Activated T-helper 9 cell treated with anti-CD3 and anti-CD28 coated beads, Interleukin-2, amount 50 U/mL, for 16 hours (primary cell): ENCODE results near the gene SEPTIN1.

ENCODE experiments used
- DNase-seq: peaks from one replicate; pipeline ENCODE4 v3.0.0-alpha.2; 2020; ENCODE audit warnings: low read depth

The SEPTIN1 gene, protein sequence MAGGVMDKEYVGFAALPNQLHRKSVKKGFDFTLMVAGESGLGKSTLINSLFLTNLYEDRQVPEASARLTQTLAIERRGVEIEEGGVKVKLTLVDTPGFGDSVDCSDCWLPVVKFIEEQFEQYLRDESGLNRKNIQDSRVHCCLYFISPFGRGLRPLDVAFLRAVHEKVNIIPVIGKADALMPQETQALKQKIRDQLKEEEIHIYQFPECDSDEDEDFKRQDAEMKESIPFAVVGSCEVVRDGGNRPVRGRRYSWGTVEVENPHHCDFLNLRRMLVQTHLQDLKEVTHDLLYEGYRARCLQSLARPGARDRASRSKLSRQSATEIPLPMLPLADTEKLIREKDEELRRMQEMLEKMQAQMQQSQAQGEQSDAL

DNA sequence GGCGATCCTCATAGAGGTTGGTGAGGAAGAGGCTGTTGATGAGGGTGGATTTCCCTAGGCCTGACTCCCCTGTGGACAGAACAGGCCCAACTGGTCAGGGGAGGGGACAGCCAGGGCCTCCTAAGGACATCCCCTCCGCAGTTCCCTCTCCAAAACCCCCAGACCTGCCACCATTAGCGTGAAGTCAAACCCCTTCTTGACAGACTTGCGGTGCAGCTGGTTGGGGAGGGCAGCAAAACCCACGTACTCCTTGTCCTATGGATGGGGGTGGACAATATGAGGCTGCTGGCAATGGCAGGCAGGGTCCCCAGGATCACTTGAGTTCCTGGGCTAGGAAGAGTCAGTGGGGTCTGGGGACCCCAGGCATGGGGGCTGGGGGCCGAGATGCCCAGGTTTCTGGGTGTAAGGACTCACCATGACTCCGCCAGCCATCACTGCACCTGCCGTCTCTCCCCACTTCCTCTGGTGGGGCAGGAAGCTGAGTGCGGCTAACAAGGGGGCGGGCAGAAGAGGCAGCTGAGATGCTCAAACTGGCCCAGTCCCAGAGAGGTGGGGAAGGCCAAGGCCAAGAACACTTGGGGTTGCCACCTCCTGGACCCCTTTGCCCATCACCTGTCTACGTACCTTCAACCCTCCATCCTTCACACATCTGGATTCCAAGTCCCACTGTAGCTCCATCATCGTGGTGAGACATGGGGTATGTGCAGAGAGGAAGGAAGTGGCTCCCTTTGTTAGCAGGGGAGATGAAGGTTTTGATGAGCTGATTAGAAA is at the start of gene SEPTIN1:
Gene SEPTIN1 (minus strand): TSS at position 451 of the 771 bp plus-strand sequence. CDS start 19 bp downstream, at position 432.
- DNase-seq: peak; percentile 61

DNA sequence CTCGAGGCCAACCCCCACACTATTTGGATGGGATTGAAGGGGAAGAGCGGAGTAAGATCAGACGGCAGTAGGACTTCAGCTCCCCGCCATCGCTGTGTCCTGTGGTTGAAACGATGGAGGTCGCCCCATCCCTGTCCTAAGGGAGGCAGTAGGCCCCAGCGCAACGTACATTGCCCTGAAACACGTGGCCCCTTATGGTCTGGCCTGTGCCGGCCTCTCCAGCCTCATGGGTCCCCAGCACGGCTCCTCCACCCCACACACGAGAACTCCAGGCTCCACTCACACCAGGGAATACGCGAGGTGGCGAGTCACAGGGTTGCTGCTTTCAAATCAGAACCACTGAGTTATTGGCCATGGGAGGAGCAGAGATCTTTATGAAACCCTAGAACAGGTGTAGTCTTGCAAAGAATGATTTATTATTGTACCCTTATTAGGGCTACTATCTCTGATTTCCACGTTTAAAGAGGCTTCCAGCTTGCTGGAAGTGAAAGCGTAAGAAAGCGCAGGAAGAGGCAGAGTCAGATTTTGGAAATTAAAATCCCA is 48.1 kb upstream of the SEPTIN1 start:
- DNase-seq: peak; percentile 5

GRCh38 chr16:30429678-30430427 is 47.5 kb upstream of the SEPTIN1 start, which contains the start of gene DCTPP1:
Gene DCTPP1, minus strand, starts transcription at chr16:30430030. Its CDS starts 50 bp downstream, at chr16:30429980.
- DNase-seq: peak; percentile 91

DNA sequence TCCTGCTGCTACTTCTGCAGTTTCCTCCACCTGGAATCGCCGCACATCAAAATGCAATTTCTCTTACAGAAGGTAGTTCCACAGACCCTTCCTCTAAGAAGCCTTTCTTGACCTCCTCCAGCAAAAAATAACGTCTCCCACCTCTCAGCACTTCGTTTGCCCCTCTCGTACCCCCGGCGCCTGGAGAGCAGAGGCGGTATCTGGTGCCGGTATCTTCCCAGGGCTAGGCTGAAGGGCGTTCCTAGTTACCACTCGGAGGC is 47.0 kb upstream of the SEPTIN1 start:
- DNase-seq: no peak

GRCh38 chr16:30428055-30428454 is 45.7 kb upstream of the SEPTIN1 start:
- no peak for DNase-seq

- no peak for DNase-seq
Measured at GRCh38 chr16:30421010-30421409, 38.6 kb upstream of the SEPTIN1 start.

DNA sequence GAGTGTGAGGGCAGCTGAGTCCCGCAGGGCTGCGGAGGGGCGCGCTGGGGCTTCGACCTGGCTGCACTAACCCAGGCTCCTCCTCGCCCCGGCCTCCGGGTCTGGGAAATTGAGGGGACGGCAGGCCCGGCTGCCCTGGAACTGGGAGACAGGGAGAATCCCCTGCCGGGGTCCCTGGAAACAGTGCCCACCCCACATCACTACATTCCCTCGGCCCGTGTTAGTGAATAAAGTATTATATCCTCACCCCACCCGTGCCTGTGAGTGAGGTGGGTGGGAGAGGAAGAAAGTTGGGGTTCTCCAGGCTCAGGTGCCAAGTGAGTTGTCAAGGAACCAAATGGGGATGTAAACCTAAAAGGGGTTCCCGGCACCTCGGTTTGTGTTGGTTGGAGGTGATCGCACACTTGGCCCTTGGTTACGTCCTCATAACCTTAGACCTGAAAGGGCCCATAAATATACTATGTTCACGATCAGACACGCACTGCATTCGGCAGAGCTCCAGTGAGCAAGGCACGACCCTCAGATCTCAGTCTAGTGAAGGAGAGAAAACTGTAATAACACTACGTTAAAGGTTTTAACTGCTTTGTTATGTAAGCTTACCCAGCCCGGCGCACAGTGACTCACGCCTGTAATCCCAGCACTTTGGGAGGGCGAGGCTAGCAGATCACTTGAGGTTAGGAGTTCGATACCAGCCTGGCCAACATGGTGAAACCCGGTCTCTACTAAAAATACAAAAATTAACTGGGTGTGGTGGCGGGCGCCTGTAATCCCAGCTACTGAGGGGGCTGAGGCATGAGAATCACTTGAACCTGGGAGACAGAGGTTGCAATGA is 36.2 kb upstream of the SEPTIN1 start:
- DNase-seq: no peak

DNA sequence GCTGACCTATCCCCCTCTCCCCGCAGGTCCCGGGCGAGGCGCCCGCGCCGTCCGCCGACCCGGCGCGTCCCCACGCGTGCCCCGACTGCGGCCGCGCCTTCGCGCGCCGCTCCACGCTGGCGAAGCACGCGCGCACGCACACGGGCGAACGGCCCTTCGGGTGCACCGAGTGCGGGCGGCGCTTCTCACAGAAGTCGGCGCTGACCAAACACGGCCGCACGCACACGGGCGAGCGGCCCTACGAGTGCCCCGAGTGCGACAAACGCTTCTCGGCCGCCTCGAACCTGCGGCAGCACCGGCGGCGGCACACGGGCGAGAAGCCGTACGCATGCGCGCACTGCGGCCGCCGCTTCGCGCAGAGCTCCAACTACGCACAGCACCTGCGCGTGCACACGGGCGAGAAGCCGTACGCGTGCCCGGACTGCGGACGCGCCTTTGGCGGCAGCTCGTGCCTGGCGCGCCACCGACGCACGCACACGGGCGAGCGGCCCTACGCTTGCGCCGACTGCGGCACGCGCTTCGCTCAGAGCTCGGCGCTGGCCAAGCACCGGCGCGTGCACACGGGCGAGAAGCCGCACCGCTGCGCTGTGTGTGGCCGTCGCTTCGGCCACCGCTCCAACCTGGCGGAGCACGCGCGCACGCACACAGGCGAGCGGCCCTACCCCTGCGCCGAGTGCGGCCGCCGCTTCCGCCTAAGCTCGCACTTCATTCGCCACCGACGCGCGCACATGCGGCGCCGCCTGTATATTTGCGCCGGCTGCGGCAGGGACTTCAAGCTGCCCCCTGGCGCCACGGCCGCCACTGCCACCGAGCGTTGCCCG is 35.4 kb upstream of the SEPTIN1 start:
- peak; percentile 85 for DNase-seq

DNA sequence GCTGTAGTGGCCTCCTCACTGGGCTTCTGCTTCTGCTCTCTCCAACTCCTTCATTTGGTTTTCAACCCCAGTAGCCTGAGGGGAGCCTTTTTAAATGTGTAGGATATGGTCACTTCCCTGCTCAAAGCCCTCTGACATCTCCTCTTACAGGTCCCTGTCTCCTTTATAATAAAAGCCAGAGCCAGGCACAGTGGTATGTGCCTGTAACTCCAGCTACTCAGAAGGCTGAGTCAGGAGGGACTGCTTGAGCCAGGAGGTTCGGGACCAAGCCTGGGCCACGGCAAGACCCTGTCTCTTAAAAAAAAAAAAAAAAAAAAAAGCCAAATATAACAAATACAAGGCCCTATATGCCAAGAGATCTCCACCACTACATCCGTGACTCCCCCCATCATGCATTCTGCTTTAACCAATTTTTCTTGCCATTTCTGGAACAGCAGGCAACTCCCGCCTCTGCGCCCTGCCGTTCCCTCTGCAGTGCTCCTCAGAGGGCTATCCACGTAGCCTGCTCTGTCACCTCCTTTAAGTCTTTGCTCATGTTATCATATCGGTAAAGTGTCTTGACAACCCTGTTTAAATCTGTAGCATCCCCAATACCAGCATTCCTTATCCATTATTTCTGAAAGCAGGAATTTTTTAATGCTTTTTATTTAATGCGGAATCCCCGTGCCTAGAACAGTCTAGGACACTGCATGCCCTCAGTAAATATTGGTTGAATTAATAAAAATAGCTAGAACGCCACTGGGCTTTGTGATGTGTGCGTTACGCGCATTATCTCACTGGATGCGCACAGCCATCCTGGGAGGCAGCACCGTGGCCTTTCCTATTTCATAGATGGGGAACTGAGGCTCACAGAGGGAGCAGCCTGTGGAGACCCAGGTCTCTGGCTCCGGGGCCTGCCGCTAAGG is 34.5 kb upstream of the SEPTIN1 start:
- no peak for DNase-seq

DNA sequence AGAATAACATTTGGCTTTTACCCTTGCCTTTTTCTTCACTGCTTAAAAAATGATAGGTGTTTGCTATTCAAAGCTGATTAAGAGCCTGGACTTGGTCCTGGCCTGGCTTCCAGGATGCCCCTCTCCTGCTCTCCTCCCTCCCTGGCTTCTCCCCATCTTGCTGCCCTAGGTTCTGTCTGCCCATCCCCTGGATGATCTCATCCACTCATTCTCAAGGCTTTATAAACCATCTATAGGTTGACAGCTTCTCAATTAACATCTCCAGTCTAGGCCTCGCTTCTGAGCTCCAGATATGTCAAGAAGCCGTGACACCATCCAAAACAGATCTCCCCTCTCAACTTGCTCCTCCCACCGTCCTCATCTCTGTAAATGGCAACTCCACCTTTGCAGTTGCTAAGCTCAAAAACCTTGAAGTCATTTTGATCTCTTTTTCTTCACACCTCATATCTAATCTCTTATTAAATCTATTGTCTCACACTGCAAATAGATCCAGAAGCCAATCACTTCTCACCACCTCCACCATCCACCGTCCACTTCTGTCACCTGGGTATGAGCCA is 33.8 kb upstream of the SEPTIN1 start:
- no peak for DNase-seq

GRCh38 chr16:30414159-30414558 is 31.8 kb upstream of the SEPTIN1 start:
- DNase-seq: no peak

- no peak for DNase-seq
Measured at GRCh38 chr16:30413112-30413806, 30.9 kb upstream of the SEPTIN1 start.

DNA sequence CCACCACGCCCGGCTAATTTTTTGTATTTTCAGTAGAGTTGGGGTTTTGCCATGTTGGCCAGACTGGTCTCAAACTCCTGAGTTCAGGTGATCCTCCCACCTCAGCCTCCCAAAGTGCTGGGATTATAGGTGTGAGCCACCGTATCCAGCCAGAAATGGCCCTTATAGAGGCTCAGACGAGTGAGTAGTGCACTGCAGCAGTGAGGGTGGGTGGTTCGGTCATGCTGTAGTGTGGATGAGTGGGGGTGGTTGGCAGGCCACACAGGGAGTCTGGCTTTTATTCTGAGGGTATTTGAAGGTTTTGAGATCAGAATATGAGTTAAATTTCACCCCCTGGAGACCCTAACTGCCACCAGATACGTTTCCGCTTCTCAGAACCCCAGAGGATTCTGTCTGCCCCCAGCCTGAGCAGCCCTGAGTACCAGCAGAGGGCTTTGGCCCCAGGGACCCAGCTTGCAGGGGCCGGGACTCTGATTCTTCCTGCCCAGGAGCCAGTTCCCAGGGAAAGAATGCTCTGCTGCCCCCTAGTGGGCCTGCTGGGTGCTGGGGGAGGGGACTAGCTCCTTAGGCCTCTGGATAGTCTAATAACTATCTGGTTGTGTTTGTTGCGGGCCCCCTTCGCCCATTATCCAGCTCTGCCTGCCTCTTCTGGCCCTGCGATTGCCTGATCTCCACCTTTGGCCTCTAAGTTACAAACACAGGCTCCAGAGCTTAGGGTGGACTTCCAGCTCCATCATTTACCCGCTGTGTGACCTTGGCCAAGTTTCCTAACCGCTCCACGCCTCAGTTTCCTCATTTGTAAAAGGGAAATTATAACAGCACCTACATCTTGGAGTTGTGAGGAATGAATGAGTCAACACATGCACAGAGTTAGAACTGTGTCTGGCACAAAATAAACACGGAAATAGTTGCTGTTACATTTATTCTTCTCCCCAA is 27.0 kb upstream of the SEPTIN1 start:
- peak; percentile 89 for DNase-seq

DNA sequence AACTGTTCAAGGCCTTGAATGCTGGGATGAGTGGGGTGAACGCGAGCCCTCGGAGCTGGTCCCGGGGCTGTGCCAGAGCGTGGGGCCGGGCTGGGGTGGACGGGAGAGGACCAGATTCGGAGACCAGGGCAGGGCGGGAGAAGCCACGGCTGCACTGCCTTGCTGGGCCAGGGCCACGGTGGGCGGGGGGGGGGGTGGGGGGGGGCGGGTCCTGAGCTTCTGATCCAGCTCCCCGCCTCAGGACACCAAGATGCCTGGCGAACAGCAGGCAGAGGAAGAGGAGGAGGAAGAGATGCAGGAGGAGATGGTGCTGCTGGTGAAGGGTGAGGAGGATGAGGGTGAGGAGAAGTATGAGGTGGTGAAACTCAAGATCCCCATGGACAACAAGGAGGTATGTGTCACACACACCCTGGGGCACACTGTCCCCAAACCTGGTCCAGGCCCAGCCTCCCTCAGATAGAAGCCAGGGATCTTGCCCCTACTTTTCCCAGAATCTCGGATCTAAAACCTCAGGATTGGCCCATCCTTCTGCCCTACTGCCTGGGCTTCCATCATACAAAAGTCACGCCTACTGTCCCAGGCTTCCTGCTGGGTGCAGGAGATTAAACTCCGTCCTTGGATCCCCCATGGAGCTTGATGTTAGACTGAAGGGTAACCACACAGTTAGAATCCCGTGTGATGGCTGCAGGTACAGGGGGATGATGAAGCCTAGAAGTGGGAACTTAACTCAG is 25.6 kb upstream of the SEPTIN1 start:
- DNase-seq: no peak

GRCh38 chr16:30407102-30407803 is 24.9 kb upstream of the SEPTIN1 start, which contains the start of gene ZNF771:
Gene ZNF771, plus strand, starts transcription at chr16:30407606. Its CDS starts 448 bp downstream, at chr16:30408054.
- DNase-seq: peak; percentile 88

GRCh38 chr16:30406795-30407101 is 24.4 kb upstream of the SEPTIN1 start:
- DNase-seq: no peak
